Suprapubic skin (tissue), 4 donors: ENCODE data around the gene RNF8. TPM values are rescaled to one million over a fixed set of nuclear protein-coding genes. Genes with fewer than 3 reads are reported as not detected.
A peak's percentile ranks its signal among the peaks of the same experiment; 100 is the strongest.
"Not testable (repeated sequence)": the region's sequence is repeated elsewhere in the genome, so short reads cannot be mapped to it uniquely, and the experiment has no call there.

Experiments used
- DNase-seq, 2 donors: peaks; one replicate each; pipeline ENCODE4 v3.0.0-alpha.2; 2019; ENCODE audit warnings: low spot score in 2 of 2
- H3K27ac ChIP-seq: fragments of 200-600 bp; sonication (generic); one replicate; pipeline ENCODE4 v1.5.1; 2019
- H3K27me3 ChIP-seq: fragments of 200-600 bp; sonication (generic); one replicate; pipeline ENCODE4 v1.5.1; 2019
- H3K36me3 ChIP-seq: fragments of 200-600 bp; sonication (generic); one replicate; pipeline ENCODE4 v1.5.1; 2019
- H3K4me1 ChIP-seq: fragments of 200-600 bp; sonication (generic); one replicate; pipeline ENCODE4 v1.5.1; 2019
- H3K4me3 ChIP-seq: fragments of 200-600 bp; sonication (generic); one replicate; pipeline ENCODE4 v1.5.1; 2019; ENCODE audit warnings: mild to moderate bottlenecking
- H3K9me3 ChIP-seq: fragments of 200-600 bp; sonication (generic); one replicate; pipeline ENCODE4 v1.5.1; 2019
- CTCF ChIP-seq, 2 donors: fragments of 200-600 bp in 1 of 2; fragments of 450-650 bp in 1 of 2; sonication (generic) in 1 of 2; IDR thresholded peaks; one replicate each; pipeline ENCODE4 v1.5.1; 2016 to 2019; ENCODE audit warnings: antibody characterized with exemption in 2 of 2, mild to moderate bottlenecking in 1 of 2, moderate library complexity in 1 of 2
- EP300 ChIP-seq: sonication (generic); formaldehyde crosslinking; IDR thresholded peaks from one replicate; pipeline ENCODE4 v1.6.1; 2017; ENCODE audit warnings: antibody characterized with exemption
- POLR2A ChIP-seq, 2 donors: fragments of 450-650 bp; IDR thresholded peaks; one replicate each; pipeline ENCODE4 v1.6.1; 2017; ENCODE audit warnings: antibody characterized with exemption in 2 of 2, mild to moderate bottlenecking in 2 of 2, moderate library complexity in 2 of 2
- POLR2AphosphoS5 ChIP-seq, 3 donors: sonication (generic); formaldehyde crosslinking; IDR thresholded peaks; one replicate each; pipeline ENCODE4 v1.6.1; 2017; ENCODE audit warnings: antibody characterized with exemption in 3 of 3
- WGBS: methylation state at CpG from one replicate; pipeline ENCODE4 v1.1.5; 2018; 5-methylcytosine and 5-hydroxymethylcytosine counted together
- total RNA-seq, 4 donors: library from RNA; depleted of rRNA; stranded (reverse); fragments of >200 nt; gene quantifications; one replicate each; pipeline ENCODE4 v1.1.0, GENCODE V29; 2016

Gene RNF8
- 10 to 100 TPM; 12.8 to 17.0 (median 14.3) TPM for total RNA-seq

GRCh38 chr6:37353761-37354525, at the start of gene RNF8:
TSS of gene RNF8 (plus strand) at chr6:37353983. CDS start at chr6:37354165, 182 bp downstream.
- H3K4me3 ChIP-seq: peak within 1 kb of the TSS; percentile 79
- H3K27me3 ChIP-seq: no peaks in the 10 kb centered on the region
- peak within 1 kb of the TSS; percentile 16 for H3K27ac ChIP-seq
- WGBS: 2% methylated on average over 49 of the region's 54 CpGs
- peak; percentile 91 to 94 for DNase-seq
- H3K4me1 ChIP-seq: peaks cover 23% of the 10 kb centered on the region
- no peaks in the 10 kb centered on the region for H3K9me3 ChIP-seq
- TF ChIP-seq POLR2A (IDR thresholded peaks at IDR 0.05) (no peak), POLR2AphosphoS5 (IDR thresholded peaks at IDR 0.05) (no peak), EP300 (no peak), CTCF (IDR thresholded peaks at IDR 0.05) (no peak)
- no peaks in the 10 kb centered on the region for H3K36me3 ChIP-seq

- DNase-seq: no peak
- Histone ChIP-seq H3K27me3 (no peaks in the 10 kb centered on the region), H3K9me3 (no peaks in the 10 kb centered on the region), H3K4me1 (peaks cover 22% of the 10 kb centered on the region), H3K36me3 (peaks cover 29% of the 10 kb centered on the region), H3K4me3 (no peak overlapping the region), H3K27ac (no peak overlapping the region)
- WGBS: 93% methylated on average over 7 of the region's 7 CpGs
- TF ChIP-seq POLR2A (IDR thresholded peaks at IDR 0.05): no peak
- no peak for TF ChIP-seq CTCF (IDR thresholded peaks at IDR 0.05)
- no peak for TF ChIP-seq EP300
- TF ChIP-seq POLR2AphosphoS5 (IDR thresholded peaks at IDR 0.05): no peak
Observed at GRCh38 chr6:37304766-37305165, 49.0 kb upstream of the RNF8 start.

- 76% methylated on average over 4 of the region's 4 CpGs for WGBS
- Histone ChIP-seq H3K27me3 (no peaks in the 10 kb centered on the region), H3K4me1 (peaks cover 22% of the 10 kb centered on the region), H3K27ac (no peak overlapping the region), H3K4me3 (no peak overlapping the region), H3K9me3 (no peaks in the 10 kb centered on the region), H3K36me3 (peaks cover 29% of the 10 kb centered on the region)
- no peak for DNase-seq
- TF ChIP-seq CTCF (IDR thresholded peaks at IDR 0.05) (no peak), POLR2A (IDR thresholded peaks at IDR 0.05) (no peak), POLR2AphosphoS5 (IDR thresholded peaks at IDR 0.05) (no peak), EP300 (no peak)
Observed at GRCh38 chr6:37305841-37306425, 47.9 kb upstream of the RNF8 start.

GRCh38 chr6:37306624-37307222, 47.1 kb upstream of the RNF8 start:
- Histone ChIP-seq H3K9me3 (no peaks in the 10 kb centered on the region), H3K27ac (no peak overlapping the region), H3K36me3 (peaks cover 31% of the 10 kb centered on the region), H3K4me1 (peaks cover 22% of the 10 kb centered on the region), H3K27me3 (no peaks in the 10 kb centered on the region), H3K4me3 (no peak overlapping the region)
- no peak for DNase-seq
- TF ChIP-seq POLR2A (IDR thresholded peaks at IDR 0.05) (no peak), POLR2AphosphoS5 (IDR thresholded peaks at IDR 0.05) (no peak), CTCF (IDR thresholded peaks at IDR 0.05) (no peak), EP300 (no peak)
- 89% methylated on average over 4 of the region's 4 CpGs for WGBS

- Histone ChIP-seq H3K36me3 (peaks cover 26% of the 10 kb centered on the region), H3K4me1 (peaks cover 22% of the 10 kb centered on the region), H3K27ac (peak overlapping the region; percentile 32)
- not testable (repeated sequence) for H3K9me3 ChIP-seq, DNase-seq, H3K4me3 ChIP-seq, H3K27me3 ChIP-seq
- WGBS: 56% methylated on average over 10 of the region's 10 CpGs
Observed at GRCh38 chr6:37307484-37307883, 46.3 kb upstream of the RNF8 start.
